ENCODE results near the gene ACACA. TPM values are rescaled to one million over a fixed set of nuclear protein-coding genes. Genes with fewer than 3 reads are reported as not detected.

Gene ACACA
- total and polyA plus RNA-seq, 2 donors (not counting 1 experiment from before 2014, with no cell fraction given), result 4.8 to 26.2 TPM

GRCh38 chr17:37146086-37147064 lies 260.3 kb downstream of the ACACA start:
- Histone ChIP-seq H3K9me3 (ENCODE audit: control extremely low read depth in 1 of 3, control insufficient read depth in 2 of 3, insufficient read depth in 1 of 3, low read length in 2 of 3) (no peaks in the 10 kb centered on the region), H3K27ac (ENCODE audit: low read length in 2 of 2) (no peak overlapping the region), H3K79me2 (ENCODE audit: control insufficient read depth, insufficient read depth, low read length) (no peaks in the 10 kb centered on the region), H3K27me3 (replicated peaks in 1 of 4; ENCODE audit: control extremely low read depth in 1 of 4, control insufficient read depth in 3 of 4, insufficient read depth in 4 of 4, low read length in 3 of 4) (no peaks in the 10 kb centered on the region), H3K9ac (ENCODE audit: low read length) (peak overlapping the region; percentile 47), H3K4me3 (ENCODE audit: control extremely low read depth in 1 of 5, extremely low read depth in 1 of 5, insufficient read depth in 1 of 5, low read depth in 2 of 5, low read length in 4 of 5) (peak overlapping the region in 4 of 5 experiments; percentile 8 to 55 (median 28)), H3K4me1 (ENCODE audit: control insufficient read depth in 2 of 2, insufficient read depth in 2 of 2, low read length in 2 of 2) (peaks cover 15 to 16% of the 10 kb centered on the region in 2 donors), H3K36me3 (replicated peaks in 1 of 2; ENCODE audit: control extremely low read depth in 1 of 2, control insufficient read depth in 1 of 2, extremely low read depth in 1 of 2, insufficient read depth in 2 of 2, low read length in 1 of 2) (peaks cover 0 to 1% of the 10 kb centered on the region in 2 experiments), H2AFZ (ENCODE audit: insufficient read depth, low read depth, low read length, poor library complexity, severe bottlenecking) (peak overlapping the region; percentile 74), H3K4me2 (replicated peaks; ENCODE audit: low read depth, low read length, poor library complexity, severe bottlenecking) (peak overlapping the region; percentile 68), H4K20me1 (ENCODE audit: control insufficient read depth, insufficient read depth, low read length, poor library complexity, severe bottlenecking) (no peaks in the 10 kb centered on the region)
- peak overlapping the region; percentile 85 for H3K4me3 Mint-ChIP-seq
- no peak for TF ChIP-seq CTCF (IDR thresholded peaks at IDR 0.05)
- CTCF ChIA-PET, result no interaction called here
- no peaks in the 10 kb centered on the region for H3K9me3 Mint-ChIP-seq (ENCODE audit: insufficient read depth)
- H3K4me1 Mint-ChIP-seq, result peaks cover 19% of the 10 kb centered on the region
- DNase-seq, result peak; percentile 10
- WGBS (ENCODE audit: insufficient coverage), result no CpG with 5 or more reads among the region's 8 CpGs
- H3K27ac Mint-ChIP-seq, result peak overlapping the region; percentile 81
- intact Hi-C loops (cut with micrococcal nuclease), result no loop called here
- no peak for ATAC-seq (ENCODE audit: low read depth)
- POLR2A ChIA-PET, result no interaction called here
- no peaks in the 10 kb centered on the region for H3K27me3 Mint-ChIP-seq

GRCh38 chr17:37144075-37144701 lies 262.4 kb downstream of the ACACA start:
- no peaks in the 10 kb centered on the region for H3K27me3 Mint-ChIP-seq
- no peak for DNase-seq
- Histone ChIP-seq H3K36me3 (replicated peaks in 1 of 2; ENCODE audit: control extremely low read depth in 1 of 2, control insufficient read depth in 1 of 2, extremely low read depth in 1 of 2, insufficient read depth in 2 of 2, low read length in 1 of 2) (peaks cover 0 to 1% of the 10 kb centered on the region in 2 experiments), H3K9ac (ENCODE audit: low read length) (no peak overlapping the region), H4K20me1 (ENCODE audit: control insufficient read depth, insufficient read depth, low read length, poor library complexity, severe bottlenecking) (no peaks in the 10 kb centered on the region), H3K9me3 (ENCODE audit: control extremely low read depth in 1 of 3, control insufficient read depth in 2 of 3, insufficient read depth in 1 of 3, low read length in 2 of 3) (no peaks in the 10 kb centered on the region), H2AFZ (ENCODE audit: insufficient read depth, low read depth, low read length, poor library complexity, severe bottlenecking) (no peak overlapping the region), H3K27ac (ENCODE audit: low read length in 2 of 2) (no peak overlapping the region), H3K27me3 (replicated peaks in 1 of 4; ENCODE audit: control extremely low read depth in 1 of 4, control insufficient read depth in 3 of 4, insufficient read depth in 4 of 4, low read length in 3 of 4) (no peaks in the 10 kb centered on the region), H3K4me3 (ENCODE audit: control extremely low read depth in 1 of 5, extremely low read depth in 1 of 5, insufficient read depth in 1 of 5, low read depth in 2 of 5, low read length in 4 of 5) (no peak overlapping the region), H3K4me1 (ENCODE audit: control insufficient read depth in 2 of 2, insufficient read depth in 2 of 2, low read length in 2 of 2) (peaks cover 15 to 16% of the 10 kb centered on the region in 2 donors), H3K4me2 (replicated peaks; ENCODE audit: low read depth, low read length, poor library complexity, severe bottlenecking) (no peak overlapping the region), H3K79me2 (ENCODE audit: control insufficient read depth, insufficient read depth, low read length) (no peaks in the 10 kb centered on the region)
- H3K27ac Mint-ChIP-seq, result no peak overlapping the region
- peaks cover 19% of the 10 kb centered on the region for H3K4me1 Mint-ChIP-seq
- intact Hi-C loops (cut with micrococcal nuclease), result no loop called here
- WGBS (ENCODE audit: insufficient coverage), result 100% methylated on average over 7 of the region's 7 CpGs
- CTCF ChIA-PET, result no interaction called here
- POLR2A ChIA-PET, result no interaction called here
- ATAC-seq (ENCODE audit: low read depth), result no peak
- no peak for TF ChIP-seq EZH2 (IDR thresholded peaks at IDR 0.05; ENCODE audit: borderline replicate concordance, insufficient read depth, low read depth, low read length, poor library complexity, severe bottlenecking)
- no peak for TF ChIP-seq CTCF (IDR thresholded peaks at IDR 0.05)
- no peaks in the 10 kb centered on the region for H3K9me3 Mint-ChIP-seq (ENCODE audit: insufficient read depth)
- no peak overlapping the region for H3K4me3 Mint-ChIP-seq

Data from B cell (primary cell).